ENCODE measurements around the gene RBM15B.

Gene RBM15B

DNA sequence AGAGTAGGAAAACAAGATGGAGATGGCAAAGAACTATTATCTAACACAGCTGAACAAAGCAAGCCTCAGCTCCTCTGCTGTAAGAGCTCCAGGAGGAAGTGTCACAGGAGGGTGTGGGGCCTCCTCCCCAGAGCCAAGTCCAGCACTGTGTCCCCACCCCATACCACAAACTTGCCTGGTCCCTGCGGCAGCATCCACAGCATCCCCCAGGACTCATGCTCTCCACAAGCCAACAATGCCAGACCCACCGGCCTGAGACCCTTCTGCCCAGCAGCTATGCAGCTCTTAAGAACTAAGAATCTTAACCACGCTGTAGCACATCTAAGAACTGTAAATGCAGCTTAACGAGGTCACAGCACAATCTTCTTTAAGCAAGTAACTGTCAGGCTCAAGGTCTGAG lies 9.1 kb downstream of the RBM15B start:
- DNase-seq (ENCODE audit: low read depth in 1 of 2, low spot score in 1 of 2): no peak
- TF ChIP-seq JUND (IDR thresholded peaks at IDR 0.05; ENCODE audit: low read depth): no peak
- in situ Hi-C loops (cut with HindIII; ENCODE audit: low pct_unique_long_range_greater_than_20kb, low sequenced_read_pairs): no loop called here

GRCh38 chr3:51401735-51402134 lies 10.7 kb downstream of the RBM15B start:
- in situ Hi-C loops (cut with HindIII; ENCODE audit: low pct_unique_long_range_greater_than_20kb, low sequenced_read_pairs): no loop called here
- DNase-seq (ENCODE audit: low read depth in 1 of 2, low spot score in 1 of 2): no peak
- TF ChIP-seq JUND (IDR thresholded peaks at IDR 0.05; ENCODE audit: low read depth): no peak

- no peak for TF ChIP-seq JUND (IDR thresholded peaks at IDR 0.05; ENCODE audit: low read depth)
- no peak for DNase-seq (ENCODE audit: low read depth in 1 of 2, low spot score in 1 of 2)
- in situ Hi-C loops (cut with HindIII; ENCODE audit: low pct_unique_long_range_greater_than_20kb, low sequenced_read_pairs): no loop called here
Observed at GRCh38 chr3:51403675-51404074, 12.6 kb downstream of the RBM15B start.

DNA sequence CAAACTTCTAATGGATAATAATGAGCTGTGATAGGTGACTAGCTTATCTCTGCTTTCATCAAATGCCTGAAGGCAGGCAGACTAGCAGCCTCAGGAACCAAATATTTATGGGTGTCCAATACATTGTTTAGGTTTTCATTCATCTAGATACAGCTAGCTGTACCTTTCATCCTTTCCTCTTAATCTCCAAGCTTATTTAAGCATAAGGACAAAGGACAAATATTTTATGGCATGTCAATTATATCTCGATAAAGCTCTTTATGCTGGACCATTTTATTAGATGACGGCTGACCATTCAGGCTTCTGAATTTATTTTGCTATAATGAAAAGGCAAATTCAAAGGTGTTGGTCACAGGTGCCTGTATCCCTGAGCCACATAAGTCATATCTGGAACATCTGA lies 16.9 kb downstream of the RBM15B start:
- no peak for TF ChIP-seq JUND (IDR thresholded peaks at IDR 0.05; ENCODE audit: low read depth)
- no peak for DNase-seq (ENCODE audit: low read depth in 1 of 2, low spot score in 1 of 2)
- in situ Hi-C loops (cut with HindIII; ENCODE audit: low pct_unique_long_range_greater_than_20kb, low sequenced_read_pairs): no loop called here

DNA sequence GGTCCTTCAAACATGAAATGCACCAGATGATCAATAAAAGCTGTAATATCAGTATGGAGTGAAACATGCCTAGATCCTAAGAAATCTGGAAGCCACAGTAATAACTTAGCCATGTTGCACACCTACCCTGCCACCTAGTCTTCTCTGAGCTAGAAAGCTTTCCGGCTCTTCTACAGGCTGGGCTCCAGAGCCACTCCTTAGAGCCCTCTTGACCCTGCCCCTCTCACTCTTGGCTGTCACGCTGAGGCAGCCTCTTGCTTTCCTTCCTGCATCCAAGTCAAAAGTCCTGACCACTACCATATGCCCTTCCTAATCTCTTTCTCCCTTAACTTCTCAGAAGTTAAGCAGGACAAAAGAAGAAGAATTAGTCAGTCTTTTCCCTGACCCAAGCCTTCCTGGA lies 17.7 kb downstream of the RBM15B start:
- no peak for TF ChIP-seq JUND (IDR thresholded peaks at IDR 0.05; ENCODE audit: low read depth)
- in situ Hi-C loops (cut with HindIII; ENCODE audit: low pct_unique_long_range_greater_than_20kb, low sequenced_read_pairs): no loop called here

DNA sequence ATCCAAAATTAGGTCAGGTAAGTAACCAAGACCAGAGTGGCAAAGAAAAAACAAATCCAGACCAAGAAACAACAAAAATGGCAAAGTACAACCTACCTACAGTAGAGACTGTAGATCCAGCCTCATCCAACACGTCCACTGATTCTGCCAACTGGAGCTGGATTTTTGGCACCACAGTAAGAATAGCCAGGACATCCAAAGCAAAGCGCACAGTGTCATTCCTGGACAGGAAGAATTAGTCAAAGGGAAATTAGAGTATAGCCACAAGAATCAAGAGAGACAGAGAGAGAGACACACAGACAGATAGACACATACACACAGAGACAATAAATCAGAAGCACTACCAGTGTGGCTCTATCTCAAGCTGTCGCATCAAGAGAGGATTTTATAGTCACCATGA lies 31.1 kb downstream of the RBM15B start:
- in situ Hi-C loops (cut with HindIII; ENCODE audit: low pct_unique_long_range_greater_than_20kb, low sequenced_read_pairs): no loop called here
- no peak for DNase-seq (ENCODE audit: low read depth in 1 of 2, low spot score in 1 of 2)
- no peak for TF ChIP-seq JUND (IDR thresholded peaks at IDR 0.05; ENCODE audit: low read depth)

More for the DNA sequence above, 17.7 kb downstream of the RBM15B start:
- DNase-seq (ENCODE audit: low read depth in 1 of 2, low spot score in 1 of 2): no peak

GRCh38 chr3:51426921-51427320 lies 35.8 kb downstream of the RBM15B start:
- no peak for TF ChIP-seq JUND (IDR thresholded peaks at IDR 0.05; ENCODE audit: low read depth)
- no peak for DNase-seq (ENCODE audit: low read depth in 1 of 2, low spot score in 1 of 2)
- in situ Hi-C loops (cut with HindIII; ENCODE audit: low pct_unique_long_range_greater_than_20kb, low sequenced_read_pairs): no loop called here

- in situ Hi-C loops (cut with HindIII; ENCODE audit: low pct_unique_long_range_greater_than_20kb, low sequenced_read_pairs): no loop called here
- TF ChIP-seq JUND (IDR thresholded peaks at IDR 0.05; ENCODE audit: low read depth): no peak
- no peak for DNase-seq (ENCODE audit: low read depth in 1 of 2, low spot score in 1 of 2)
Observed at GRCh38 chr3:51429138-51429537, 38.1 kb downstream of the RBM15B start.

- no peak for TF ChIP-seq JUND (IDR thresholded peaks at IDR 0.05; ENCODE audit: low read depth)
- in situ Hi-C loops (cut with HindIII; ENCODE audit: low pct_unique_long_range_greater_than_20kb, low sequenced_read_pairs): no loop called here
- DNase-seq (ENCODE audit: low read depth in 1 of 2, low spot score in 1 of 2): no peak
Observed at GRCh38 chr3:51434110-51434509, 43.0 kb downstream of the RBM15B start.

- DNase-seq (ENCODE audit: low read depth in 1 of 2, low spot score in 1 of 2): peak; percentile 9 to 62
- no peak for TF ChIP-seq JUND (IDR thresholded peaks at IDR 0.05; ENCODE audit: low read depth)
- in situ Hi-C loops (cut with HindIII; ENCODE audit: low pct_unique_long_range_greater_than_20kb, low sequenced_read_pairs): no loop called here
Observed at GRCh38 chr3:51434746-51435327, 43.8 kb downstream of the RBM15B start.

GRCh38 chr3:51436998-51437639 lies 46.0 kb downstream of the RBM15B start:
- DNase-seq (ENCODE audit: low read depth in 1 of 2, low spot score in 1 of 2): no peak
- in situ Hi-C loops (cut with HindIII; ENCODE audit: low pct_unique_long_range_greater_than_20kb, low sequenced_read_pairs): no loop called here
- TF ChIP-seq JUND (IDR thresholded peaks at IDR 0.05; ENCODE audit: low read depth): no peak

DNA sequence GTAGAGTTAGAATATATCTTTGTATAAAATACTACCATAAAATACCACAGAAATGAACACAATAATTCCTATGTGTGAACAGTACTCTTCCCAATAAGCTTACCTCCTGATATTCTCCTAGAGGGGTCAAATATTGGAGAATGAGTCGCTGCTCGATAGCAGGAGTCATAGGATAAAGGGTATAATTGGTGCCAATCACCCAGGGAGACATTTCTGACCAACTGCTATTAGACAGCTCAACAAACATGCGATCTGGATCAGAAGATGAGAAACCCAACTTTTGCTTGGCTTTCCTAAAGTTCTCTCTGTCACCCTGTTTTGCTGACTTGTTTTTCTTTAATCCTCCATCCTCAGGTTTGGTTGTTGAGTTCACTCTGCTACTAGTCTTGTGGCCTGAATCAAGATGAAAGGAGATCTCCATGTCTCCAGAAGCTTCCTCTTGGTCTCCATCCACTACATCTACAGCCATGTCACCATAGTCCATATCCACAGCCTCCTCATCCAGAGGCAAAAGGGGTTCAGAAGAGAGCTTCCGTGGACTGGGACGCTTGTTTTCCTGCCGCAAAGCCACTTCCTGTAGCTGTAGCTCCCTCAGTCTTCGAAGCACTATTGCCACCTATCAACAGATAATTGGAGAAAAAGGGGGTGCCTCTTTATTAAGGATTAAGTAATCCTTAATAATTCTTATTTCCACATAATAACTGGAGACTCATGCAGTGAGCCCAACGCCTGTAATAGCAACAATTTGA lies 50.4 kb downstream of the RBM15B start:
- no peak for TF ChIP-seq JUND (IDR thresholded peaks at IDR 0.05; ENCODE audit: low read depth)
- in situ Hi-C loops (cut with HindIII; ENCODE audit: low pct_unique_long_range_greater_than_20kb, low sequenced_read_pairs): no loop called here
- no peak for DNase-seq (ENCODE audit: low read depth in 1 of 2, low spot score in 1 of 2)

- TF ChIP-seq JUND (IDR thresholded peaks at IDR 0.05; ENCODE audit: low read depth): no peak
- in situ Hi-C loops (cut with HindIII; ENCODE audit: low pct_unique_long_range_greater_than_20kb, low sequenced_read_pairs): no loop called here
- DNase-seq (ENCODE audit: low read depth in 1 of 2, low spot score in 1 of 2): no peak
Observed at GRCh38 chr3:51445544-51446280, 54.6 kb downstream of the RBM15B start.

All from T47D (cell line).